Right atrium auricular region (tissue), 2 donors: ENCODE measurements around the gene CUTA. TPM values are rescaled to one million over a fixed set of nuclear protein-coding genes. Genes with fewer than 3 reads are reported as not detected.

Source experiments
- DNase-seq: peaks from one replicate; pipeline ENCODE4 v3.0.0-alpha.2; 2019; ENCODE audit warnings: low spot score
- H3K27ac ChIP-seq, 2 donors: fragments of 200-600 bp; sonication (generic); 1 replicate in 1 of 2; 2 replicates in 1 of 2; pipeline ENCODE4 v1.5.1; 2016 to 2019
- H3K27me3 ChIP-seq, 2 donors: fragments of 200-600 bp; sonication (generic); one replicate each; pipeline versions ENCODE4 v1.5.1 to v1.6.0; 2017 to 2019
- H3K36me3 ChIP-seq: fragments of 200-600 bp; sonication (generic); one replicate; pipeline ENCODE4 v1.5.1; 2016
- H3K4me1 ChIP-seq, 2 donors: fragments of 200-600 bp; sonication (generic); one replicate each; pipeline versions ENCODE4 v1.5.1 to v1.6.0; 2017 to 2019
- H3K4me3 ChIP-seq, 2 donors: fragments of 200-600 bp; sonication (generic); 1 replicate in 1 of 2; 2 replicates in 1 of 2; pipeline ENCODE4 v1.5.1; 2017 to 2019; ENCODE audit warnings: mild to moderate bottlenecking in 1 of 2, moderate library complexity in 1 of 2
- H3K9me3 ChIP-seq, 2 donors: fragments of 200-600 bp; sonication (generic); one replicate each; pipeline ENCODE4 v1.5.1; 2019
- total RNA-seq, 2 donors: library from RNA; depleted of rRNA; stranded (reverse); fragments of >200 nt; gene quantifications; one replicate each; pipeline ENCODE4 v1.1.0, GENCODE V29; 2016
- TF ChIP-seq, protein P1 (sequence below), 2 donors: fragments of 200-600 bp; sonication (generic); IDR thresholded peaks; one replicate each; pipeline ENCODE4 v1.5.1; 2019; ENCODE audit warnings: antibody characterized with exemption in 2 of 2

The CUTA gene
- total RNA-seq, 2 donors from 2014 or later, result 118 to 119 TPM

- Histone ChIP-seq H3K4me1 (peaks cover 0 to 37% of the 10 kb centered on the region in 2 donors), H3K4me3 (peak overlapping the region; percentile 91 to 95), H3K27ac (peak overlapping the region; percentile 98 to 100), H3K27me3 (no peaks in the 10 kb centered on the region), H3K9me3 (no peaks in the 10 kb centered on the region), H3K36me3 (peaks cover 39% of the 10 kb centered on the region)
- DNase-seq, result no peak
- TF ChIP-seq, protein P1, sequence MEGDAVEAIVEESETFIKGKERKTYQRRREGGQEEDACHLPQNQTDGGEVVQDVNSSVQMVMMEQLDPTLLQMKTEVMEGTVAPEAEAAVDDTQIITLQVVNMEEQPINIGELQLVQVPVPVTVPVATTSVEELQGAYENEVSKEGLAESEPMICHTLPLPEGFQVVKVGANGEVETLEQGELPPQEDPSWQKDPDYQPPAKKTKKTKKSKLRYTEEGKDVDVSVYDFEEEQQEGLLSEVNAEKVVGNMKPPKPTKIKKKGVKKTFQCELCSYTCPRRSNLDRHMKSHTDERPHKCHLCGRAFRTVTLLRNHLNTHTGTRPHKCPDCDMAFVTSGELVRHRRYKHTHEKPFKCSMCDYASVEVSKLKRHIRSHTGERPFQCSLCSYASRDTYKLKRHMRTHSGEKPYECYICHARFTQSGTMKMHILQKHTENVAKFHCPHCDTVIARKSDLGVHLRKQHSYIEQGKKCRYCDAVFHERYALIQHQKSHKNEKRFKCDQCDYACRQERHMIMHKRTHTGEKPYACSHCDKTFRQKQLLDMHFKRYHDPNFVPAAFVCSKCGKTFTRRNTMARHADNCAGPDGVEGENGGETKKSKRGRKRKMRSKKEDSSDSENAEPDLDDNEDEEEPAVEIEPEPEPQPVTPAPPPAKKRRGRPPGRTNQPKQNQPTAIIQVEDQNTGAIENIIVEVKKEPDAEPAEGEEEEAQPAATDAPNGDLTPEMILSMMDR (IDR thresholded peaks at IDR 0.05), result no peak
Observed at GRCh38 chr6:33411632-33412005, 6.3 kb downstream of the CUTA start.

- Histone ChIP-seq H3K27me3 (no peaks in the 10 kb centered on the region), H3K27ac (peak within 1 kb of the TSS; percentile 98 to 100), H3K36me3 (peaks cover 37% of the 10 kb centered on the region), H3K4me3 (peak within 1 kb of the TSS; percentile 91 to 95), H3K4me1 (peaks cover 0 to 30% of the 10 kb centered on the region in 2 donors), H3K9me3 (no peaks in the 10 kb centered on the region)
- TF ChIP-seq, protein P1 (IDR thresholded peaks at IDR 0.05), result no peak
- DNase-seq, result no peak
Observed at GRCh38 chr6:33410711-33411631, 6.9 kb downstream of the CUTA start, which contains the start of gene PHF1. PHF1 (plus strand) TSS chr6:33411014; CDS start chr6:33412264, 1,250 bp downstream.

DNA sequence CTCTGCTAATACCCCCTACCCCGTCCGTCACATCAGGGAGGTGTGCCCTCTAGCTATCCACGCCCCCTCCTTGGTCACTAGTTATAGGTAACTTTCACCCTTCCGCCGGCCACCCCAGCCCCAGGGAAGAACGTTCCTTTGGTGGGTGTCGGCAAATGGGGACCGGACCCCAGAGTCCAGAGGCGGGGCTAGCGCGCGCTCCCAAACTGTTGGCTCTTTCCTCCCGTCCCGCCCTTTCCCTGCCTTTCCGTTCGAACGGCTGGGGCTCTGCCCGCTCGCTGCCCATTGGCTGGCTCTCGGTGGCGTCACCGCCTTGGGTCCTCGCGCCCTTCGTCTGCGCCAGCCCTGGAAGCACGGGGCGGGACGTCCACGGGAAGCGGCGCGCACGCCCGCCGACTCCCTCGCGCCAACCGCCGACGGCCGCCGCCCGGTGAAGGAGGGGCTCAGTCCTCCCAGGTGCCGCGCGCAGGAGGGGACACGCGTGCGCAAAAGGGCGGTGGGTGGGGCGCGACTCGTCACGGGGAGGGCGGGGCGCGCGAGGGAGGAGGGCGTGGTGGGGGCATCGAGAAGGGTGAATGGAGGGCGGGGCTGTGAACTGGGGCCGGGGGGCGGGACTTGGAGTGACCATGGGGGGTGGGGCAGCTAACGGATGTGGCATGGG, 7.7 kb downstream of the CUTA start:
- H3K36me3 ChIP-seq, result peaks cover 30% of the 10 kb centered on the region
- H3K4me3 ChIP-seq, result peak overlapping the region; percentile 91 to 95
- H3K27me3 ChIP-seq, result no peaks in the 10 kb centered on the region
- H3K9me3 ChIP-seq, result no peaks in the 10 kb centered on the region
- TF ChIP-seq, protein P1 (IDR thresholded peaks at IDR 0.05), result no peak
- peaks cover 0 to 27% of the 10 kb centered on the region in 2 donors for H3K4me1 ChIP-seq
- H3K27ac ChIP-seq, result peak overlapping the region; percentile 98 to 100
- peak; percentile 98 for DNase-seq

DNA sequence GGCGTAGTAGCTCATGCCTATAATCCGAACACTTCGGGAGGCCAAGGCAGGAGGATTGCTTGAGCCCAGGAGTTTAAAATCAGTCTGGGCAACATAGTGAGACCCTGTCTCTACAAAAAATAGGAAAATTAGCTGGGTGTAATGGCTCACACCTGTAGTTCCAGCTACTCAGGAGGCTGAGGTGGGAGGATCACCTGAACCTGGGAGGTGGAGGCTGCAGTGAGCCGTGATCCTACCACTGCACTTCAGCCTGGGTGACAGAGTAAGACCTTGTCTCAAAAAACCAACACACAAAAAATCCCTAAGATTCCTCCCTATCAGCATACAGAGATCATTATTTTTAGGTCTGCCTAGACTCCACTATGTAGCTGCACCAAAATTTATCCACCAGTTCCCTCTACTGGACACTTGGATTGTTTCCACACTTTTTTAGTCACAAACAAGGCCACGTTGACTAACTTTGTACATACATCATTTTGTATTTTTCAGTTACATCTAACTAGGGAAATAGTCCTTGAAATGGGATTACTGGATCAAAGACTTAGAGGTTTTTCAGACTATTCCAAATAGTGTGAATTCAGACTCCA, 10.7 kb downstream of the CUTA start:
- no peak overlapping the region for H3K27ac ChIP-seq
- no peaks in the 10 kb centered on the region for H3K9me3 ChIP-seq
- no peak for DNase-seq
- H3K4me3 ChIP-seq, result no peak overlapping the region
- no peaks in the 10 kb centered on the region for H3K36me3 ChIP-seq
- no peaks in the 10 kb centered on the region for H3K27me3 ChIP-seq
- TF ChIP-seq, protein P1 (IDR thresholded peaks at IDR 0.05), result peak in 1 of 2 donors; percentile 14
- peaks cover 0 to 18% of the 10 kb centered on the region in 2 donors for H3K4me1 ChIP-seq

GRCh38 chr6:33406126-33406525, 11.8 kb downstream of the CUTA start:
- TF ChIP-seq, protein P1 (IDR thresholded peaks at IDR 0.05), result no peak
- H3K9me3 ChIP-seq, result no peaks in the 10 kb centered on the region
- H3K4me3 ChIP-seq, result no peak overlapping the region
- peaks cover 0 to 8% of the 10 kb centered on the region in 2 donors for H3K4me1 ChIP-seq
- no peak overlapping the region for H3K27ac ChIP-seq
- DNase-seq, result no peak
- no peaks in the 10 kb centered on the region for H3K27me3 ChIP-seq
- no peaks in the 10 kb centered on the region for H3K36me3 ChIP-seq
